ENCODE results near the gene PRR20D.
"Not testable (repeated sequence)": the region's sequence is repeated elsewhere in the genome, so short reads cannot be mapped to it uniquely, and the experiment has no call there.

PRR20D gene
- 0 reads per million in 2 experiments for total RNA-seq

GRCh38 chr13:57160332-57160731 lies at the start of gene PRR20D:
TSS of gene PRR20D (plus strand) at chr13:57160632. CDS start at chr13:57161019, 387 bp downstream.
- not testable (repeated sequence) for DNase-seq (ENCODE audit: low read depth)

- no peak for DNase-seq (ENCODE audit: low read depth)
Observed at GRCh38 chr13:57114945-57115344, 45.5 kb upstream of the PRR20D start.

GRCh38 chr13:57123681-57124080 lies 36.8 kb upstream of the PRR20D start:
- DNase-seq (ENCODE audit: low read depth) = no peak

GRCh38 chr13:57128909-57129308 lies 31.5 kb upstream of the PRR20D start:
- DNase-seq (ENCODE audit: low read depth) = no peak

- no peak for DNase-seq (ENCODE audit: low read depth)
Observed at GRCh38 chr13:57136093-57136492, 24.3 kb upstream of the PRR20D start.

- no peak for DNase-seq (ENCODE audit: low read depth)
Observed at GRCh38 chr13:57137585-57137984, 22.8 kb upstream of the PRR20D start.

- DNase-seq (ENCODE audit: low read depth) = no peak
Observed at GRCh38 chr13:57138988-57139387, 21.4 kb upstream of the PRR20D start.

GRCh38 chr13:57139781-57140180 lies 20.7 kb upstream of the PRR20D start:
- not testable (repeated sequence) for DNase-seq (ENCODE audit: low read depth)

GRCh38 chr13:57140235-57140968 lies 20.0 kb upstream of the PRR20D start, which contains the start of gene PRR20A:
TSS of gene PRR20A (plus strand) at chr13:57140918. CDS start at chr13:57141305, 387 bp downstream.
- not testable (repeated sequence) for DNase-seq (ENCODE audit: low read depth)

- not testable (repeated sequence) for DNase-seq (ENCODE audit: low read depth)
Observed at GRCh38 chr13:57147188-57147587, 13.2 kb upstream of the PRR20D start, which contains the start of gene PRR20B. TSS of gene PRR20B (plus strand) at chr13:57147488. CDS start at chr13:57147875, 387 bp downstream.

- DNase-seq (ENCODE audit: low read depth) = not testable (repeated sequence)
Observed at GRCh38 chr13:57148106-57148505, 12.3 kb upstream of the PRR20D start.

GRCh38 chr13:57153761-57154160 lies 6.7 kb upstream of the PRR20D start, which contains the start of gene PRR20C:
TSS of gene PRR20C (plus strand) at chr13:57154061. CDS start at chr13:57154448, 387 bp downstream.
- not testable (repeated sequence) for DNase-seq (ENCODE audit: low read depth)

GRCh38 chr13:57166897-57167296 lies 6.5 kb downstream of the PRR20D start, which contains the start of gene PRR20E:
TSS of gene PRR20E (plus strand) at chr13:57167197. CDS start at chr13:57167584, 387 bp downstream.
- DNase-seq (ENCODE audit: low read depth) = not testable (repeated sequence)

GRCh38 chr13:57191667-57192066 lies 31.2 kb downstream of the PRR20D start:
- no peak for DNase-seq (ENCODE audit: low read depth)

GRCh38 chr13:57212989-57213388 lies 52.6 kb downstream of the PRR20D start:
- DNase-seq (ENCODE audit: low read depth) = no peak

Measured in T follicular helper cell (primary cell).